HG03378 (cell line): ENCODE results near the gene CDK13.
A peak's percentile ranks its signal among the peaks of the same experiment; 100 is the strongest.

Source experiments
- ATAC-seq: cut with Tn5 transposase; IDR thresholded peaks from one replicate; pipeline ENCODE4 v1.9.1; 2021; ENCODE audit warnings: mild to moderate bottlenecking, moderate library complexity; ENCODE audit not compliant: unreplicated experiment

The CDK13 gene

GRCh38 chr7:40008223-40008815, 58.3 kb downstream of the CDK13 start:
- no peak for ATAC-seq

- no peak for ATAC-seq
These were observed 59.2 kb downstream of the CDK13 start for GRCh38 chr7:40009301-40009700.

- ATAC-seq: no peak
These were observed 64.3 kb downstream of the CDK13 start for GRCh38 chr7:40014376-40014775.

GRCh38 chr7:40015790-40016296, 65.8 kb downstream of the CDK13 start:
- peak; percentile 92 for ATAC-seq

GRCh38 chr7:40019558-40019957, 69.5 kb downstream of the CDK13 start:
- ATAC-seq: no peak

- ATAC-seq: no peak
These were observed 74.0 kb downstream of the CDK13 start for GRCh38 chr7:40024048-40024447.

- ATAC-seq: no peak
These were observed 74.8 kb downstream of the CDK13 start for GRCh38 chr7:40024841-40025240.

- no peak for ATAC-seq
These were observed 77.5 kb downstream of the CDK13 start for GRCh38 chr7:40027545-40027944.

GRCh38 chr7:40033826-40034225, 83.8 kb downstream of the CDK13 start:
- no peak for ATAC-seq

GRCh38 chr7:40041456-40041855, 91.4 kb downstream of the CDK13 start:
- no peak for ATAC-seq

- no peak for ATAC-seq
These were observed 93.1 kb downstream of the CDK13 start for GRCh38 chr7:40043164-40043563.

GRCh38 chr7:40047661-40048060, 97.6 kb downstream of the CDK13 start:
- no peak for ATAC-seq

- no peak for ATAC-seq
These were observed 107.2 kb downstream of the CDK13 start for GRCh38 chr7:40057292-40057691.

GRCh38 chr7:40058026-40058425, 108.0 kb downstream of the CDK13 start:
- no peak for ATAC-seq

GRCh38 chr7:40058636-40059035, 108.6 kb downstream of the CDK13 start:
- no peak for ATAC-seq

GRCh38 chr7:40059057-40059456, 109.0 kb downstream of the CDK13 start:
- ATAC-seq: no peak

- ATAC-seq: no peak
These were observed 122.2 kb downstream of the CDK13 start for GRCh38 chr7:40072268-40072667.

- ATAC-seq: no peak
These were observed 123.2 kb downstream of the CDK13 start for GRCh38 chr7:40073239-40073638.

GRCh38 chr7:40077849-40078248, 127.8 kb downstream of the CDK13 start:
- ATAC-seq: no peak

- ATAC-seq: no peak
These were observed 142.1 kb downstream of the CDK13 start for GRCh38 chr7:40092182-40092581.

- ATAC-seq: no peak
These were observed 143.7 kb downstream of the CDK13 start for GRCh38 chr7:40093631-40094350.

GRCh38 chr7:40095230-40095629, 145.2 kb downstream of the CDK13 start:
- ATAC-seq: no peak
